CD4-positive, alpha-beta T cell treated with Interleukin-4 for 1 hour (primary cell): Measurements from ENCODE around the gene FRMD5.

ENCODE experiments used
- DNase-seq, 2 donors: peaks; one replicate each; pipeline ENCODE4 v3.0.0-alpha.2; 2020 to 2022

FRMD5 gene

DNA sequence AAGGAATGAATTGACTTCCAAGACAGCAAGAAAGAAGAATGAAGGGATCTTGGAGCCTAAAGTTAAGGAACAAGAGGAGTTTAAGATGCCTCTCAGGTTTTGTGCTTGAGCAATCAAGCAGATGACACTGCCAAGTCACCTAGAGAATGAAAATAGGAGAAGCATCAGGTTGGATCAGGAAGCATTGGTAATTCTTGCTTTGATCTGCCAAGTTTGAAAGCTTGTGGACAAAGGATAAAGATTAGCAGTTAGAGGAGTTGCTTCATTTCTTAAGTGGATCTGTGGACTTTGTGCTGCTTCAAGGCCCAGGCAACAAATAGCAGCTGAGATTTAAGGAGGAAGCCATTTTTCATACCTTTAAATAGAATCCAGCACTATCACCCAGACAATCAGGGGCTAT is 35.6 kb downstream of the FRMD5 start:
- DNase-seq, result no peak

DNA sequence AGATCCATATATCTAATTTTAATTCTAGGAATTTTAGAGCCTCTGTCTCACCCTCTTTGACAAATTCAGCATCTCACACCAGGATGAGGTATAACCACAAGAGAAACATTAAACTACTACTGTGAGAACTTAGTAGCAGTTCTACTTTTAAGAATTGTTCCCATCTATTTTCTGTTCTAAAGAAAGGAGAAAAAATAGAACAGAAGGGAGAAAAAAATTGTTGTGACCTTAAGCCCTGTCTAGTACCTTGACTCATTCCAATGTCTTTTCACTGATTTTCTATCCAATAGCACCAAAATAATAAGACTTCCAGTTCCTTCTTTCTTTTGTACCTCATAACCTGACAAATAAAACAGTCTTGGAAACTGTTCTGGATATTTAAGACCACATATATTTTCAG is 37.0 kb downstream of the FRMD5 start:
- no peak for DNase-seq

DNA sequence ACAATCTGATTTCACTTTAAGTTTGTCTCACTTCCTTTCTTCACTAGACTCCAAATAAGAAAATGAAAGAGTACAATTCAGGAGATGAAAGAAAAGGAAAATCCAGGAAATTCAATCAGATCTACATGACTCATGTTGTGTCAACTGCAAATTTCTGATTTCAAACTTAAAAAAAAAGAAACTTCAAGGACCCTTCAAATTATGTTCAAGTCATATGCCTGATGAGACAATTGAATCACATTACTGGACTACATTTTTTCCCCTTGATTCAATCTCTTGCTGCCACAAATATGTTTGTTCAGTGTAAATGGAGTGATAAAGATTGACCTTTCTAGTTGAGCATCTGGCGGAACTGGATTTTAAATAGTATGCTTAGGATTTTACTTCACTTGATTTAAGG is 37.4 kb downstream of the FRMD5 start:
- DNase-seq, result no peak

DNA sequence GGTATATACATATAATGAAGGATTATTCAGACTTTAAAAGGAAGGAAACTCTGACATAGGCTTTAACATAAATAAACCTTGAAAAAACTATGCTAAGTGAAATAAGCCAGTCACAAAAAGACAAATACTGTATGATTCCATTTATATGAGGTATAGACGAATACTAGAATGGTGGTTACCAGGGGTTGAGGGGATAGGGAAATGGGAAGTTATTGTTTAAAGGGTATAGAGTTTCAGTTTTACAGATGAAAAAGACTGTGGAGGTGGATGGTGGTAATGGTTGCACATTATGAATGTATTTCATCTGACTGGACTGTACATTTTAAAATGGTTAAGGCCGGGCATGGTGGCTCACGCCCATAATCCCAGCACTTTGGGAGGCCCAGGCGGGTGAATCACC is 41.7 kb downstream of the FRMD5 start:
- no peak for DNase-seq

DNA sequence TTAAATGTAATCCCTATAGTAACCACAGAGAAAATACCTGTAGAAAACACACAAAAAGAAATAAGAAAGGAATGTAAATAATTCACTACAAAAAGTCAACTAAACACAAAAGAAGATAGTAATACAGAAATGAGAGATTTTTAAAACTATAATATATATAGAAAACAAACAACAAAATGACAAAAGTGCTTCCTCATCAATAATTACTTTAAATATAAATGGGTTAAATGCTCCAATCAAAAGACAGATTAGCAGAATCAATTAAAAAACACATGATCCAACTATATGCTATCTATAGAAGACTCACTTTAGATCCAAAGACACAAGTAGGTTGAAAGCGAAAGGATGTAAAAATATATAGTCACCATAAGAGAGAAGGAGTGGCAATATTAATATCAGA is 45.8 kb downstream of the FRMD5 start:
- no peak for DNase-seq

DNA sequence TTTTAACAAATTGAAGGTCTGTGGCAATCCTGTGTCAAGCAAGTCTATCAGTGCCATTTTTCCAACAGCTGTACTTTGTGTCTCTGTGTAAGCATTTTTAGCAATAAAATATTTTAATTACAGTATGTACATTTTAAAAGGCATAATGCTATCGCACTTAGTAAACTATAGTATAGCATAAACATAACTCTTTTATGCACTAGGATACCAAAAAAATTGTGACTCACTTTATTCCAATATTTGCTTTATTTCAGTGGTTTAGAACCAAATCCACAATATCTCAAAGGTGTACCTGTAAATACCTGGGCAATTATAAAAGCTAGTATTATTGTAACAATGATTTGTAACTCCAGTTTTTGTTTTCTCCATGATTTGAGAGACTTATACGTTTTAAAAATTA is 46.5 kb downstream of the FRMD5 start:
- no peak for DNase-seq

DNA sequence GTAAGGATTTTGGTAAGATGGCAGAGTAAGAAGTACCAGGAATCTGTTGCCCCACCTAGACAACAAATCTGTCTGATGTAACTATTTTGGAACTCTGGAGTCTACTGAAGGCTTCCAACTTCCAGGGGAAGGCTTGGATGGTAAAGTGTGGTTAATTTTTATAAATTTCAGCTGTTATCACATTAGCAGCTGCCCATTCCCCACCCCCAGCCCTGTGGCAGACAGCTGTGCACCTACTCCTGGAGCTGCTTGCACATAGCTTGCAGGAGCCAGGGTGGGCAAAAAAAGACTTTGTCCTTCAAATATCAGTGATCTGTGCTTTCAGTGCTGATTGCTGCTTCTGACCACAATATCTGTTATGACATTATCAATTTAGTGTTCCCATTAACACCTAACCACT is 47.4 kb downstream of the FRMD5 start:
- DNase-seq, result no peak

DNA sequence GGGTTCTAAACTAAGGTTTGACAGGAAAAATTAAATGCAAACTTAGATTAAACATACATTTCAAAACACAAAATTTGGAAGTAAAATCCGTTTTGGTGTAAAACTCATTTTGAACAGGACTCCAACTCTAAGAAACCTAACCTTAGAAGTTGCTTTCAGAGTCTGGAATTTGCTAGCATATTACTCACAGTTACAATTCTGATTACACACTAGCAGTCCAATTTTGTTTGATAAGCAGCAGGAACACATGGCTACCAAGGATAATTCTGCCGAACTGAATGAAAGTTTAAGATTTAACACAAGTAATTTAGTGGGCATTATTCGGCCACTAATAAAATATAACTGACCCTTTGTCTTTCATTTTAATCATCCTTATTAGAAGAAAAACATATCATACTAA is 49.6 kb downstream of the FRMD5 start:
- DNase-seq, result no peak

DNA sequence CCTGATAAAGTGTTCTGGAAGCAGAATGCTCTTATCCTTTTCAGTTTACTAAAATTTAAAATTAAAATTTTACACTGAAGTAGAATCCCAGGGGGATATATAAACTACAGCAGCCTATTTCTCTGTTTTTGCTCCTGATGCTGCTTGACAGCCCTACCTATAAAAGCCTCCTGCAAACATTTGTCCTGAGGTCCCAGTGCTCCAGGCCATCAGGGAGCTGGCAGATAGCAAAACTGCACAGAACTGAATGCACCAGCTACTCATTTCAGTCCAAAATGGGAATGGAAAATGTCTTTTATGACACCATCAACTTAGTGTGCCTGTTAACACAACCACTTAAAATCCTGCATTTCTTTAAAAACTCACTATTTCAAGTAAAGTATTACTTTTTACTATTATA is 50.1 kb downstream of the FRMD5 start:
- no peak for DNase-seq

DNA sequence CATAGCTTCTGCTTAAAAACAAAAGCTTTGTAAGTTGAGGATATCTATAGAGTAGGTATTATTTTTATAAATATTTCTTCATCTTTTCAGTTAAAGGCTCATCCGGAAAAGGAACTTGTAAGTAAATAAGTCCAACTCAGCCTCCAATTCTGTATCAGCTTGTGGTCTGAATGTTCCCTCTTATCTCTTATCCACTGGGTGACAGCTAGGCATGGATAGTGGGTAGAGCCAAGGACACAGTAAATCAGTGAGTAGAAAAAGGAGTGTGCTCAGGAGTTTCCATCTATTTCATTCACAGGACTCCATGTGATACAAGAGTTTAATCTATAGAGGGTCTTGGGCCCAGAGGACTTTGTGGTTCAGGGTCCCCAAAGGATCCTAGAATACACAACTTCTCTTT is 50.9 kb downstream of the FRMD5 start:
- DNase-seq, result no peak

DNA sequence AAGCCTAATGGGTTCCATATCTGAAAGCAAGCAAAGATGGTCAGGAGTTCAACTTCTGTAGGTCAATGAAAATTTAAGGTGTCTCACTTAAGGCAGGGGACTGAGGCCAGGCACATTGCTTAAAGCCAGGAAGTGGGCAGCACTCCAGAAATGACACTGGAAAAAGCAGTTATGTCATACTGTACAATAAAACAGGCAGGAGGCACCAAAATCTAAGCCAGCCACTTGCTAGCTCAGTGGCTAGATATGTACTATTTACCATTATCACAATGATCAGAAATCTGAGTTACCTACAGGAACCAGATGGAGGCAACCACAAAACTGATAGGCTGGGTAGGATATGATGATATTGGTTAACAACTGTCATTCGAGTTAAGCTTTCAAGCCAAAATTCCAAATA is 57.3 kb downstream of the FRMD5 start:
- no peak for DNase-seq

DNA sequence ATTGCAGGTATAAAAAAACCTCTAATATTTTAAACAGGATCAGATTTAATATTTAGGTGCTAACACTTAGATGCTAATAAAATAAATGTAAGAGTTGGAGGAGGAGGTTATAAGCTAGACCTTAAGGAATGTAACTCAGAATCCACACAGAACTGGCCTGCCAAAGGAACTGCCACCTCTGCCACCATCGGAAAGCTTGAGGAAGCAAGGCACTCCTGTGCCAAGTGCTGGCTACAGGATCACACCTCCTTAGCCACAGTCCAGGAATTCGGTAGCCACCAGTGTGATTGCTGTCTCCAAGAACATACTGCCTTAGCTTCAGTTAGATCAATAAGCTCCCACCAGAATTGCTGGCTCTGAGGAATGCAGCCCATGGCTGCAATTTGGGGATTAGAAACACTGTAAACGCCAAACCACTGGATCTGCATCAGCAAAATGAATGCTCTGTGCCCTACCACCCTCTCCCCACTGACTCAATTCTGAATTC is 58.0 kb downstream of the FRMD5 start:
- DNase-seq, result no peak

DNA sequence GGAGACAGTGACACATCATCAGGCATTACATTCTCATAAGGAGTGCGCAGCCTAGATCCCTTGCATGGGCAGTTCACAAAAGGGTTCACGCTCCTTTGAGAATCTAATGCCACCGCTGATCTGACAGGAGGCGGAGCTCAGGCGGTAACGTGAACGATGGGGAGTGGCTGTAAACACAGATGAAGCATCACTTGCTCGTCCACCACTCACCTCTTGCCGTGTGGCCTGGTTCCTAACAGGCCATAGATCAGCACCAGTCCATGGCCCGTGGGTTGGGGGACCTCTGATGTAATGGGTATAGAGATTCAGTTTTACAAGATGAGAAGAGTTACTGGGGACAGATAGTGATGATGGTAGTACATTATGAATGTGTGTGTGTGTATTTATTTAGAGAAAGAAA is 63.0 kb downstream of the FRMD5 start:
- DNase-seq, result no peak

DNA sequence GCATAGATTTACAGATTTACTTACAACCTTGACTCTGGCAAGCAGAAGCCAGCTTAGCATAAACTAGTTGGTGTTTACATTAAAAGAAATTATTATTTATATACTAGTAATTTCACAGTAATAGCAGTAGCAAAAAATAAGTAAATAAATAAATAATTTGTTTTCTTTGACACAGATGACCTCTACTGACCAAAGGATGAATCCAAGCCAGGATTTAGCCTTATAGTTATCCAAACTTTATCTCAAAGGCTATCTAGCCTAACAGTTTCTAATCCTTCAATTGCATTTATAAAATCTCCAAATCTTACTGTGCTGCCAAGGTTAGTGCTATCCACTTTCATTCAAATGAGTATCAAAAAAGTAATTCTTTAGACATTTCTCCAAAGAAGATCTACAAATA is 64.3 kb downstream of the FRMD5 start:
- DNase-seq, result no peak

DNA sequence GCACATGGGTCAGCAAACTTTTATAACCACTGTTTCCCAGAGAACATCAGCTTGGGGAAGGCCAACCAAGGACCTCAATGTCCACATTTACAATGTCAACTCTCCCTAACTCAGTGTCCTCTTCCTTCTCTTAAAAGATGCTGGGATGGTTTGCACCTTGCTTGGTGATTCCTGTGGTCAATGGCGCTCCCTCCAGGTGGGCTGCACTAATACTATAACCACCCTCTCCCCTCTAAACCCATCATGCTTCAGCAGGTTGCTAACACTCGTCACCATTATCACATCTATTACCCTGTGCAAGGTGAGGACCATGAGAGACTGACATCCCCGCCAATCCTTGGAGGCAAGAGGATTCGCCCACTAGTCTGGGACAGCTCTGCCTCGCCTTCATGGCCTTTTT is 65.2 kb downstream of the FRMD5 start:
- DNase-seq, result no peak

DNA sequence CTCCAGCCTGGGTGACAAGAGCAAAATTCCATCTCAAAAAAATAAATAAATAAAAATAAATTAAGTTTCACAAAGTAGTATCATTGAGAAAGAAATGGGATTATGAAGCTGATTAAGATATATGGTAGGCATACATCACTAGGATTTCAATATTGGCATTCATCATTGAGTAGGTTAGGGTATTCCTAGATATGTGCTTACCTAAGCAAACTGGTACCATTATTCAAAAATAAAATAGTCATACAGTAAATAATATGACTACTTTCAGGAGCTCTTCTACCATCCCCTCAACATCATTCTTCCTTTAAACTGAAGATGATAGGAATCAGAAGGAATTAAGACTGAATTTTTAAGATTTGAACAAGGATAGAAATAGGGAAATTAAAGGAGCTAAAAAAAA is 66.6 kb downstream of the FRMD5 start:
- no peak for DNase-seq

DNA sequence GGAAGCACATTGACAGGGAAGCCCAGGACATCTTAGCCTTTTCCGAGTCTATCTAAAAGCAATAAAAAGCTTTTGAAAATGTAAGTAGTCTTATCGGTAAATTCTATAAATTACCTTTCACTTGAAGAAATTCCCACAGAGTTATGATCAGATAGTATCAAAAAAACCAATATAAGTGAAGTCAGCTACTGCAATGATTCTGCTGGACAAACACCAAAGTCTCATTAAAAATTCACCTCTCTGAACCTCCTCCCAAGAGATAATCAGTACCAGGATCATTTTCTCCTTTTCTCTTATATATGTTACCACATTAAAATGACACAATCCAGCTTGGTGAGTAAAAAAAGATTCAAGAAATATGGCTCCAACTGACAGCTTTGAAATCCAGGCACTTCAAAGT is 69.2 kb downstream of the FRMD5 start:
- no peak for DNase-seq

DNA sequence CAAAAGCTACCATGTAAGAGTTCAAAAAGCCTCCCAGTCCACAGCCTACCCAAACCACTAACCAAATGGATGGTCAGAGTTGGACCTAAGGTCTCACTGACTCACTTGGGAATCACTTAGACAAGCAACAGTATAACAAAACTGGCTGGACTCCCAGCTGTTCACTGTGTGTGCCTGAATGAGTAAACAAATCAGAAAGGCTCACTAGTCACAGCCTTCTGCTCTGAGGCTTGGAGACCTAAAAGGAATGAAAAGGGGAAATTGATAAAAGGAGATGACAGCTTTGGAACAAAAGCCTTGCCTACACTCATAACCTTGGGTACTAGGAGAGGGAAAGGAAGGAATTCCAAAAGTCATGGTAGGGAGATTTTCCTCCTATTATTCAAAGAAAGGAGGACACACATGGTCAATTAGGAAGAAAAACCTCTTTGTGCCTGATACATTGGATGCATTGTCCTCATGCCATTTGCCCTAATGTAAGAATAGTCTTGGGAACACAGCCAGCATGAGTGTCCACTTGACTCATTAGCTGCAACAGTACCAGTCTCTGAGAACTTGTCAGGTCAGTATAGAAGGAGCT is 92.3 kb downstream of the FRMD5 start:
- DNase-seq, result no peak

DNA sequence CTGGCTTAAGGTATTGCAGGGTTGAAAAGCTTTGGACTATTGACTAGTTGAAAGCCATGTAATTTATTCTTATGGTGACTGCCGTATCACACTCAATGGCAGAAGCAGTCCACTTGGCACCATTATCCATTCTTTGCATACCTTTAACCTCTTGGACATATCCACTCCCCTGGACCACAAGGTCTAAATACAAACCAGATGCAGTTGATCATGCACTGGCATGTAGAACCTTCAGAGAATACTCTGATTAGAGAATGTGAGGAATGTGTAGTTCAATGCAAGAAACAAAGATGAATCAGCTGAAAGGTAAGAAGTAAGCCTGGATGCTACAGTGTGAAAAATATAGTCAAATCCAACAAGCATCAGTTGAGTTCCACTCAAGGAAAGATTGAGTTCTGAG is 93.1 kb downstream of the FRMD5 start:
- DNase-seq, result no peak

DNA sequence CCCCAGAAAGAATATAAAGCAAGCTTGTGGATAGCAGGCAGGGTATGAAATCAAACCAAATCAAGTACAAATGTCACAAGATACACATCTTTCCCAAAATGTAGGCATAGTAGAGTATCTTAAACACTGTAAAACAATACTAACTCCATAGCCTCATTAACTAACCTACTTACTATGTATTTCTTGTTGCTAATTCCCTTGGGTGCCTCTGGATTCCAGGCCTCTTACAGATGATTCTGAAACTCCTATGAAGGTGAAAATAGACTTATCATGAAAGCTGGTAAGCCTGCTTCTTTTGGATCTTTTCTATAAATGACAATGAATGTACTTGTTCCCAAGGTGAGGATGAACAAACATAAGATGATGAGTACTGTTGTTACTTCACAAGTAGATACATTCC is 93.8 kb downstream of the FRMD5 start:
- DNase-seq, result no peak

DNA sequence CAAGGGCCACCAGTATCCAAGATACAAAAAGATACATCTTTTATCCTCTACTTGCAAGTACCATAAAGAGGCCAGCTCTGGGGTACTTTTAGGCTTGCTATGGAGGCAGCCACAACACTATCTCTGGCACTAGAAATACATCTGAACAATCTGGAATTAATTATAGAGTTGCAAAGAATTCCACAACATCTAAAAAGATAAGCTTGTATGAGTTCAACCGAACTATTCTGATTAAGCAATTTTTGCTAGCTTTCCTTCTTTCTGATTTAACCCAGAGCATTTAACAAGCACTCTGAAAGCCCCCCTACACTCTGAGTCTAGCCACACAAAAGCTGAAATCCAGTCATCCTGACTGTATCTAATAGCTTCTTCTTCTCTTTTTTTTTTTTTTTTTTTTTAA is 95.4 kb downstream of the FRMD5 start:
- DNase-seq, result no peak

DNA sequence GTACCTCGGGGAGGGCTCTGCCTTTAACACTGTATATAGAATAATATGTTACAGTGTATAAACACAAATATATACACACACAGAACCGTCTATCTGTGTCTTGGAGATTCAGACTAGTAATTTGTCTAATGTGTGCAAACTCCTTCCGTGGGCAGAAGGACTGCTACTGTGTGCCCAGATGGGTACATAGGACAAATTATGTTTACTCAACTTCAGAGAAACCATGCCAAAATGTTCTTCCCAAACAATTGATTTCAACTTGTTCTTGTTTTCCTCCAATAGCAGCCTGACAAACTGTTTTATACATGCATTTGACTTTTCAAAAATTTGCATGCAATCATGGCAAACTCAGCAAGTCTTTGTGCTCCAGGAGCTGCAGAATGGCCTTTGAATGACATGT is 97.5 kb downstream of the FRMD5 start:
- DNase-seq, result no peak

DNA sequence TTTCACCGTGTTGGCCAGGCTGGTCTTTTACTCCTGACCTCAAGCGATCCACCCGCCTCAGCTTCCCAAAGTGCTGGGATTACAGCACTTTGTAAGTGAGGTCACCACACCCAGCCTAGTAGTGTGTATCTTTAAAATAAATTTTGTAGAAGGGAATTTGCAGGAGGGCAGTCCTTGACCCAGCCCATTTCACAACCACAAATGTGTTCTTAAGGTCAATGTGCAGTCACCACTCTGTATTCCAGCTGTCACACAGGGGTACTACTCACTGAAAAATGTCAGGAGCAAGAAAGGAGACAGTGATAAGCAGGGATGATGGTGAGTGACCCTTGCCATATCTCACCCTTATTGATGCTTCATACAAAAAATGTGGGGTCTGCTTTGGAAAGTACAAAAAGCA is 98.5 kb downstream of the FRMD5 start:
- no peak for DNase-seq

DNA sequence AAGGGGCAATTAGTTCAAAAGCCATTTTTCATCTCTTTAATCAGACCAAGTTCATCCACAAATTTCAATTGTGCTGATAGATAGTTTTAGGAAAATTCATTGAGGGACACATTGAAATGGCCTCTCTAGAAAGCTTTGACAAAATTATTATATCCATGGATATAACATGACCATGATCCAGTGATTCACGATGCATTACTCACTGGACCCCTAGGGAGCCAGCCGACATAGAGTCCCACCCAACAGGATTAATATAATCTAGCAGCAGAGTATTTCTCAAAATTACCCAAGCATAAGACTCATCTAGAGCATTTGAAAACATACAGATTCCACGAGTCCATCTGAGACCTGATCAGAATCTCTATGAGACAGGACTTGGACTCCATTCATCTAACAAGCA is 100.3 kb downstream of the FRMD5 start:
- DNase-seq, result no peak

DNA sequence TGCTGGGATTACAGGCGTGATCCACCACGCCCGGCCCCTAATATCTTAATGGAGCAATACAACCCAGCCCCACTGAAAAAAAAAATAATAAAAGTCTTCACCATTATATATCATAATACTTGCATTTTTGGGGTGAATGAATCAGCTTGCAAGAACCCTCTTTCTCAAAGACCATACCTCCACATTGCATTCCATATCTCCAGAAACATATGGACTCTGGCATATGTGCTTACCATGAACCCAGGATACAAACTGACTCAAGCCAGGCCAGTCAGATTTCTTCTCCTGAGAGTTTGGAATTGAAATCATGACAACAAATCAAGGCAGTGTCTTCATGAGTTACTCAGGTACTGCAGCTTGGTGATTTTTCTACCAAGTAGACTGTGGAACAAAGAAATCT is 101.2 kb downstream of the FRMD5 start:
- no peak for DNase-seq

DNA sequence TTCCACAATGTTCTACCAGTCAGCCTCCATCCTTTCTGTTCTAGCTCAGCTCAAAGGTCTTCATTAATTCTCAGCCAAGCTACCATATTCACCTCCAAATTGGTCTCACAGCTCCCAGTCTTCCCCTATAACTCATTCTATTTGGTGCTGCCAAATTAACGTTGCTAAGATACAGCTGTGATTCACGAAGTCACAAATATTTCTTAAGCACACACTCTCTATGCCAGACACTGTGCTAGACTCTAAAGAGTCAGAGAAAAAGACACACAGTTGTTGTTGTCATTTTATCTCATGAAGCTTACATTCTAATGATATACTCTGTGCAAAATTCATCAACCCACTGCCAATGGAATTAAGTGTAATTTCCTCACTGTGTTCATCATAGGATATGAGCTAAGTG is 102.8 kb downstream of the FRMD5 start:
- no peak for DNase-seq
